Keratinocyte (primary cell): ENCODE data around the gene ENTHD1. TPM values are rescaled to one million over a fixed set of nuclear protein-coding genes. Genes with fewer than 3 reads are reported as not detected.

Source experiments
- DNase-seq: peaks from one replicate; pipeline ENCODE4 v3.0.0-alpha.2; 2011; ENCODE audit warnings: low read depth, missing footprints, low spot score
- FAIRE-seq: peaks from 2 replicates; lab custom pipeline; 2011; peaks lifted over from hg19 to GRCh38; lab: Jason Lieb, UNC
- H2AFZ ChIP-seq: 2 replicates; pipeline ENCODE4 v1.6.0; 2012; ENCODE audit warnings: low read length, control low read depth, inconsistent platforms; ENCODE audit not compliant: control insufficient read depth
- H3K27ac ChIP-seq: 2 replicates; pipeline ENCODE4 v1.5.1; 2011; ENCODE audit warnings: low read length; ENCODE audit not compliant: control insufficient read depth, insufficient read depth
- H3K27me3 ChIP-seq: 3 replicates; pipeline ENCODE4 v1.6.0; 2011; ENCODE audit warnings: low read length; ENCODE audit not compliant: control insufficient read depth, insufficient read depth; ENCODE audit errors: extremely low read depth
- H3K36me3 ChIP-seq, 2 experiments: 2 replicates in 1 of 2; 3 replicates in 1 of 2; pipeline ENCODE4 v1.5.1; 2011; ENCODE audit warnings: low read length in 2 of 2, mild to moderate bottlenecking in 1 of 2; ENCODE audit not compliant: control insufficient read depth in 2 of 2, insufficient read depth in 2 of 2; ENCODE audit errors: extremely low read depth in 1 of 2
- H3K4me1 ChIP-seq: 3 replicates; pipeline ENCODE4 v1.5.1; 2011; ENCODE audit warnings: low read length; ENCODE audit not compliant: control insufficient read depth, insufficient read depth; ENCODE audit errors: extremely low read depth
- H3K4me2 ChIP-seq: 3 replicates; pipeline ENCODE4 v1.6.0; 2011; ENCODE audit warnings: low read depth, low read length; ENCODE audit not compliant: control insufficient read depth, insufficient read depth; ENCODE audit errors: extremely low read depth
- H3K4me3 ChIP-seq, 3 experiments: fragments of 200-600 bp in 1 of 3; sonication (generic) in 1 of 3; 2 replicates in 2 of 3; 3 replicates in 1 of 3; pipeline ENCODE4 v1.5.1; 2011 to 2016; ENCODE audit warnings: low read length in 3 of 3, mild to moderate bottlenecking in 3 of 3, control low read depth in 2 of 3, inconsistent platforms in 1 of 3, low read depth in 1 of 3, mixed read lengths in 1 of 3, mixed run types in 1 of 3, moderate library complexity in 1 of 3; ENCODE audit not compliant: control insufficient read depth in 2 of 3, insufficient read depth in 2 of 3; ENCODE audit errors: extremely low read depth in 1 of 3
- H3K79me2 ChIP-seq: 2 replicates; pipeline ENCODE4 v1.6.0; 2012; ENCODE audit warnings: low read length; ENCODE audit not compliant: control insufficient read depth, insufficient read depth
- H3K9ac ChIP-seq: 3 replicates; pipeline ENCODE4 v1.6.0; 2011; ENCODE audit warnings: low read length; ENCODE audit not compliant: control insufficient read depth, insufficient read depth; ENCODE audit errors: extremely low read depth
- H3K9me1 ChIP-seq: 3 replicates; pipeline ENCODE4 v1.6.0; 2011; ENCODE audit warnings: low read length; ENCODE audit not compliant: control insufficient read depth, insufficient read depth; ENCODE audit errors: extremely low read depth
- H3K9me3 ChIP-seq: 2 replicates; pipeline ENCODE4 v1.5.1; 2012; ENCODE audit warnings: low read depth, low read length; ENCODE audit not compliant: control insufficient read depth
- H4K20me1 ChIP-seq: 3 replicates; pipeline ENCODE4 v1.6.0; 2011; ENCODE audit warnings: low read length; ENCODE audit not compliant: control insufficient read depth, insufficient read depth; ENCODE audit errors: extremely low read depth
- EZH2 ChIP-seq: IDR thresholded peaks from one replicate; pipeline ENCODE4 v1.6.1; 2012; ENCODE audit warnings: inconsistent platforms, mild to moderate bottlenecking, low read length, moderate library complexity
- dilution Hi-C: fragments of 300-500 bp; cut with MboI; formaldehyde crosslinking; loops from one replicate; pipeline ENCODE4 v1.7.0; 2020; ENCODE audit warnings: low sequenced_read_pairs; ENCODE audit not compliant: extremely low pct_ligation_motif_present
- polyA plus RNA-seq, 5 experiments: library from polyadenylated mRNA; depleted of rRNA in 3 of 5; stranded (reverse) in 3 of 5; stranded (forward) in 1 of 5; unstranded in 1 of 5; fragments of >200 nt; gene quantifications; 1 replicate in 1 of 5; 2 replicates in 3 of 5; 3 replicates in 1 of 5; pipeline versions ENCODE4 v1.2.1 to v1.2.3, GENCODE V29; 2011 to 2012; ENCODE audit warnings: missing spikeins in 2 of 5, low read depth in 1 of 5, low replicate concordance in 1 of 5
- TF ChIP-seq, protein P1 (sequence below), 3 experiments: IDR thresholded peaks in 1 of 3; conservative IDR thresholded peaks in 1 of 3; optimal IDR thresholded peaks in 1 of 3; 2 replicates in 2 of 3; 3 replicates in 1 of 3; pipeline versions ENCODE3 to v1.5.1; 2011; ENCODE audit warnings: low read length in 3 of 3, mild to moderate bottlenecking in 3 of 3, moderate library complexity in 2 of 3, control low read depth in 1 of 3, inconsistent platforms in 1 of 3; ENCODE audit not compliant: insufficient read depth in 2 of 3; ENCODE audit errors: extremely low read depth in 1 of 3

Gene ENTHD1
- polyA plus RNA-seq, 1 donor (not counting 4 experiments of a cell fraction or from before 2014, with no cell fraction given) = not detected

DNA sequence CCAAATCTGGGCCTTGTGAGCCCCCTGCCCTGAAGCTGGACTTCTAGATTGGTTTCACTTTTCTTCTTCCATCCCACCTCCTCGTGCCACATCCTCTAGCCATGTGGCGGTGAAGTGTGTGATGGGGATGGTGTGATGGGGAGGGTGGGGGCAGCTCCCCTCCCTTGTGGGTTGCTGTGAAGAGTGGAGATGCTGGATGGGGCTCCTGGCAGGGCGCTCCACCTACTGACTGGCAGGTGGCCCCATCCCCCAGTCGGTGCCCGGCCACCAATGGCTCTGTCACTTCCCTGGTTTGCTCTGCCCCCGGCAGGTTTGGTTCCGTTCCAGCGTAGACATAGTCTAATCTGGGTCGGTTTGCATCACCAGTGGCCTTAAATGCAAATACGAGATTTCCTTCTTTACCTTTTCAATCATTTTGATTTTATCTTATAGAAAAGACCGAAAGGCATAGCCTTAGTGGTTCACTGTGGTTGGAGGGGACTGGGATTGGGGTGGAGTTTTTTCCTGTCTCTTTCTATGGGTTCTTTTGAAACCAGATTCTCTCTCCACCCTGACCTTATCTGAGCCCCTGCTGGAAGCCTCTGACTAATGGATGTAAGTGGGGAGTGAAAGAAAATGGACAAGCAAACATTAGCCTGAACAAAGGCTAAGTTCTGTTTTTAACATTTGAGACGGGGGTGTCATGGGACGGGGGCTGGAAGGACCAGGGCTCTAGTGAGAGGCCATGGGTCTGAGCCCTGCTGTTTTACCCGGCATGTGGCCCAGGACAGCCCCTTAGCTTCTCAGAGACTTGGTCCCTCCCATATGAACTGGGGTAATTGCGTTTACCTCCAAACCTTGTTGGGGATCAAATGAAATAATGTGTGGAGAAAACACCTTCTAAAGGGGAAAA lies 173.8 kb downstream of the ENTHD1 start:
- no peaks in the 10 kb centered on the region for H3K36me3 ChIP-seq
- H3K4me3 ChIP-seq = no peak overlapping the region
- dilution Hi-C loops = no loop called here
- no peaks in the 10 kb centered on the region for H4K20me1 ChIP-seq
- H3K27ac ChIP-seq = no peak overlapping the region
- no peaks in the 10 kb centered on the region for H3K79me2 ChIP-seq
- H3K9ac ChIP-seq = no peak overlapping the region
- no peak overlapping the region for H2AFZ ChIP-seq
- H3K4me1 ChIP-seq = no peaks in the 10 kb centered on the region
- H3K9me1 ChIP-seq = no peaks in the 10 kb centered on the region
- no peaks in the 10 kb centered on the region for H3K9me3 ChIP-seq
- no peak for FAIRE-seq
- no peak for DNase-seq
- H3K27me3 ChIP-seq = no peaks in the 10 kb centered on the region
- no peak for TF ChIP-seq EZH2
- TF ChIP-seq, protein P1, sequence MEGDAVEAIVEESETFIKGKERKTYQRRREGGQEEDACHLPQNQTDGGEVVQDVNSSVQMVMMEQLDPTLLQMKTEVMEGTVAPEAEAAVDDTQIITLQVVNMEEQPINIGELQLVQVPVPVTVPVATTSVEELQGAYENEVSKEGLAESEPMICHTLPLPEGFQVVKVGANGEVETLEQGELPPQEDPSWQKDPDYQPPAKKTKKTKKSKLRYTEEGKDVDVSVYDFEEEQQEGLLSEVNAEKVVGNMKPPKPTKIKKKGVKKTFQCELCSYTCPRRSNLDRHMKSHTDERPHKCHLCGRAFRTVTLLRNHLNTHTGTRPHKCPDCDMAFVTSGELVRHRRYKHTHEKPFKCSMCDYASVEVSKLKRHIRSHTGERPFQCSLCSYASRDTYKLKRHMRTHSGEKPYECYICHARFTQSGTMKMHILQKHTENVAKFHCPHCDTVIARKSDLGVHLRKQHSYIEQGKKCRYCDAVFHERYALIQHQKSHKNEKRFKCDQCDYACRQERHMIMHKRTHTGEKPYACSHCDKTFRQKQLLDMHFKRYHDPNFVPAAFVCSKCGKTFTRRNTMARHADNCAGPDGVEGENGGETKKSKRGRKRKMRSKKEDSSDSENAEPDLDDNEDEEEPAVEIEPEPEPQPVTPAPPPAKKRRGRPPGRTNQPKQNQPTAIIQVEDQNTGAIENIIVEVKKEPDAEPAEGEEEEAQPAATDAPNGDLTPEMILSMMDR (optimal IDR thresholded peaks at IDR 0.05 in 1 of 3, IDR thresholded peaks at IDR 0.05 in 1 of 3, conservative IDR thresholded peaks at IDR 0.05 in 1 of 3; ENCODE audit: extremely low read depth in 1 of 3, insufficient read depth in 2 of 3, low read length in 3 of 3) = no peak
- H3K4me2 ChIP-seq = no peak overlapping the region

DNA sequence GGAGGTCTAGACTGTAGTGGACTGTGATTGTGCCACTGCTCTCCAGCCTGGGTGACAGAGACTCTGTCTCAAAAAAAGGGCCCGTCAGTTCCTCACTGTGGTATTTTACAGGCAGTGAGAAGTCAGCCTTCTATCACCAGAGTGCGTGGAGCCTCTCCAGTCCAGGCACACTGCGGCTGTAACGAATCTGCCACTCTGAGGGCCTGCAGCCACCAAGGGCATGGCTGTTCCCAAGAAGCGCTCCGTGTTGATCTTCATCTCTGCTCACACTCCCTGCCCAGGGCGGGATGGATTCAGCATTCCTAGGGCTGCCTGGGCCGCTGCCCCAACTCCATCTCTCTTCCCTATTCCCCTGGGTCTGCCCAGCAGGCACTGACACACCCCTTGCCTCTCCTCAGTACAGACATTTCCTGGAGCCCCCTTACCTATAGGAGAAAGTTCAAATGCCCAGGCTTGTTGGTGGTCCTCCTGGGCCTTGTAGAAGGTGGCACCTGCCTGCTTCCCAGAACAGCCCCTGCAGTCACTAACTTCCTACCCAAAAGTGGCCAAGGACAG lies 174.6 kb downstream of the ENTHD1 start:
- FAIRE-seq = no peak

More for the DNA sequence above, 174.6 kb downstream of the ENTHD1 start:
- TF ChIP-seq, protein P1 (optimal IDR thresholded peaks at IDR 0.05 in 1 of 3, IDR thresholded peaks at IDR 0.05 in 1 of 3, conservative IDR thresholded peaks at IDR 0.05 in 1 of 3; ENCODE audit: extremely low read depth in 1 of 3, insufficient read depth in 2 of 3, low read length in 3 of 3) = no peak
- H3K36me3 ChIP-seq = no peaks in the 10 kb centered on the region
- dilution Hi-C loops = no loop called here
- no peaks in the 10 kb centered on the region for H3K4me1 ChIP-seq
- H4K20me1 ChIP-seq = no peaks in the 10 kb centered on the region
- H2AFZ ChIP-seq = no peak overlapping the region
- H3K79me2 ChIP-seq = no peaks in the 10 kb centered on the region
- H3K9ac ChIP-seq = no peak overlapping the region
- H3K4me3 ChIP-seq = no peak overlapping the region
- no peak overlapping the region for H3K27ac ChIP-seq
- no peak for DNase-seq
- H3K4me2 ChIP-seq = no peak overlapping the region
- H3K27me3 ChIP-seq = no peaks in the 10 kb centered on the region
- no peaks in the 10 kb centered on the region for H3K9me3 ChIP-seq
- H3K9me1 ChIP-seq = no peaks in the 10 kb centered on the region
